ENCODE data around the gene S100Z. TPM values are rescaled to one million over a fixed set of nuclear protein-coding genes. Genes with fewer than 3 reads are reported as not detected.
A peak's percentile ranks its signal among the peaks of the same experiment; 100 is the strongest.
"Not testable (repeated sequence)": the region's sequence is repeated elsewhere in the genome, so short reads cannot be mapped to it uniquely, and the experiment has no call there.

Gene S100Z
- total RNA-seq, 1 donor from 2014 or later: not detected

DNA sequence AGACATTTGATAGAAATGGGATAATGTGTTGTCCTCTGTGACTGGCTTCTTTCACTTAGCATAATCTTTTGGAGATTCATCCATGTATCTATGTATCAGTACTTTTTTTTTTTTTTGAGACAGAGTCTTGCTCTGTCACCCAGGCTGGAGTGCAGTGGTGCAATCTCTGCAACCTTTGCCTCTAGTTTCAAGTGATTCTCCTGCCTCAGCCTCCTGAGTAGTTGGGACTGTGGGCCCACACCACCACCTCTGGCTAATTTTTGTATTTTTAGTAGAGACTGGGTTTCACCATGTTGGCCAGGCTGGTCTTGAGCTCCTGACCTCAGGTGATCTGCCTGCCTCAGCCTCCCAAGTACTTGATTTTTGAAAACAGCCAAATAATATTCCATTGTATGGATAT, 23.4 kb upstream of the S100Z start:
- DNase-seq (ENCODE audit: low read depth, low spot score): not testable (repeated sequence)

DNA sequence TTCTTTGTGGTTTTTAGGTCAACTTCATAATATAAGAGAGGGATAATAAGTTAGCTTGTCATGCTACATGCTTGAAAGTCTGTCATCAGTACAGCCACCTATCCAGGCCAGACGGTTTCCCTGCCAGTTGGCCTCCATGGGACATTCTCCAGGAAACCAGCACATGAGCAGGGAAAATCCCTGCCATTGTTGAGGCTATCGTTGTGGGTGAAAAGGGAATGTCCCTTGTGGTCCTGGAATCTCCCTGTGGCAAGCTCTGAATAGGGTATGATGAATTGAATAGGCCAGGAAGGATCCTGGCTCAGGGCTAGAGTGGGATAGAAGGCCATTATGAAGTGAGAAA, 18.7 kb upstream of the S100Z start:
- peak; percentile 78 for DNase-seq (ENCODE audit: low read depth, low spot score)

DNA sequence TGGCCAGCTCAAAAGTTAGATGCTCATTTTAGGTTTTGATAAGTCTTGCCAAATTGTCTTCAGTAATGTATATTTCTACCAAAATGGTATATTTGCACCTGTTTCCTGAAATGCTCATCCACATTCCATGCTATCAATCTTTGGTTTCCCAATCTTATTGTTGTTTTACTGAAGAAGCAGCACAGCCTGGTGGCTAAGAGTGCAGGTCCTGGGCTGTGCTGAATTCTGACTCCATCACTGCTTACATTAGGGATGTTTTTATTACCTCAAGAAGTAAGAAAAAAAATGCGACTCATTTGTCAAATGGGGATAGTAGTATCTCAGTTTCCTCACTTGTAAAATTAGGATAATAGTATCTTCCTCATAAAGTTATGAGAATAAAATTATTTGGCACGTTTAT, 13.6 kb upstream of the S100Z start:
- DNase-seq (ENCODE audit: low read depth, low spot score): no peak

DNA sequence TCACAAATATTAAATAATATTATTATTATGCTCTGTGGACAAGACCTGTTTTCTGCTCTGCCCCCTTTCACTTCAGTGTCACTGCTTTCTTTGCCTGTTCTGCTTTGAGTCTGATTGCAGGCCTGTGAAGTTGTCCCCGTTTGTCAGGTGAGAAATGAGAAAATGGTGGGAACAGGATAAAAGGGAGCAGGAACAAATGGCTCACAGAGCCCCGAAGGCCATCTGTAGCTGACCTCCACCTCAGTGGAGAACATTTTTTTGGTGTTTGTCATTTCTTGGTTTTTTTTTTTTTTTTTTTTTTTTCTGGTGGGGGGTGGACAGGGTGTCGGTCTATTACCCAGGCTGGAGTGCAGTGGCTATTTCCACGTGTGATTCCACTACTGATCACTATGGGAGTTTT, 13.2 kb upstream of the S100Z start:
- no peak for DNase-seq (ENCODE audit: low read depth, low spot score)

DNA sequence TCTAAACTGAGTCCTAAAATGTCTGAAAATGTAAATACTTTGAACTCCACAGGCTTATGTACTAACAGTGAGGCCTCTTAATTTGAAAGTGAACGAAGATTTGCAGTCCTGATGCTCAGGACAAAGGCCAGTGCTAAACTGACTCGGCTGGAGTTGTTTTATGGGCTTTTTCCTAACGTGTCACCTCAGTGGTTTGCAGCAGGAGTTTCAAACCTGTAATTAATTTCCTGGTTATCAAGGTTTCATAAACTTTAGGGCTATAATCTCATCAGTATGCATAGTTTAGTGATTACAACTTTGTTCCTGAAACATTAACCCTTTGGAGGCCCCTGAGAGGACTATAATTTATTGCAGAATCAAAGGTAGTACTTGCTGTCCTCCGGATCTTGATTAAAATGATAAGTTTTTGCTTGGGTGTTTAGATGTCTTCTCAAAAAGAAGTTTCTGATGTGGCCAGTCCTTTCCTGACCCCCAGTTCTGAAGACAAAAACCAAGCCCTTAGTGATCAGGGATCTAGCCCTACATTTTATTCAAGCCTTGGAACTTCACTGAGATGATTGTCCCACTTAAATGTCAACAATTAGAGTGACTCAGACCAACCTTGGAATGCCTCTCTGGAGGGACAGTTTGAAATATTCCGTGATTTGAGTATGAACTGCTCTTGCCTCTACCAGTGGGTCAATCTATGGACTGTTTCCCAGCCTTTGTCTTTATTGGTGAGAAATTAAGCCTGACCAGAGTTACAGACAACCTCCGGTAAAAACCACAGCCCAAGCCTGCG, 11.1 kb upstream of the S100Z start:
- DNase-seq (ENCODE audit: low read depth, low spot score): no peak

DNA sequence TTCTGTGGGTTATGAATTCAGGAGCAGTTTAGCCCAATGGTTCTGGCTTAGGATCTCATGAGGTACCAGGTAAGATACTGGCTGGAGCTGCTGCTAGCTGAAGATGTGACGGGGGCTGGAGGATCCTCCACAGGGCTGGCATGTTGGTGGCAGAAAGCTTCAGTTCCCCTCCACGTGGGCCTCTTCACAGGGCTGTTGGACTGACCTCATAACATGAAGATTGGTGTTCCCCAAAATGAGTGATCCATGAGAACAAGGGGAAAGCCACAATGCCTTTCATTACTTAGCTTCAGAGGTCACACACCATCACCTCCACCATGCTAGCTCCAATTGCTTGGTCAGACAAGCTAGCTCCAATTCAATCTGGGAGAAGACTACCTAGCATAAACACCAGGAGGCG, 8.5 kb upstream of the S100Z start:
- no peak for DNase-seq (ENCODE audit: low read depth, low spot score)

DNA sequence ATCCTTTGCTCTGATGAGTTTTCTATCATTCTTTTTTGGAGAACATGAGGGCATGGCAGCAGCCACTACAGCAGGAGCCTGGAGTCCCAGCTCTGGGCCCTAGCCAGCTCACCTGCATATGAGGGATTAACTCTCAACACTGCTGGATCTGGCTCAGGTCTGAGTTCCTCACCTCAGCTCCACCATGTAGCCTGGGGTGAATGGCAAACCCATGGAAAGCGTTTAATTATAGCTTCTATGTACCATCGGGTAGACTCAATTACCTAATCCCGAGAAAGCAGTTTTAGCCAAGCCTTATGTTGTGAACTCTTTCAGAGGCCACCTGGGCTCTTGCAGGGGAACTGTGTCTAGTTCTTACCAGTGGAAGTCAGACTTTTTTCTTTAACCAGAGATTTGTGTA, 3.9 kb upstream of the S100Z start:
- no peak for DNase-seq (ENCODE audit: low read depth, low spot score)

DNA sequence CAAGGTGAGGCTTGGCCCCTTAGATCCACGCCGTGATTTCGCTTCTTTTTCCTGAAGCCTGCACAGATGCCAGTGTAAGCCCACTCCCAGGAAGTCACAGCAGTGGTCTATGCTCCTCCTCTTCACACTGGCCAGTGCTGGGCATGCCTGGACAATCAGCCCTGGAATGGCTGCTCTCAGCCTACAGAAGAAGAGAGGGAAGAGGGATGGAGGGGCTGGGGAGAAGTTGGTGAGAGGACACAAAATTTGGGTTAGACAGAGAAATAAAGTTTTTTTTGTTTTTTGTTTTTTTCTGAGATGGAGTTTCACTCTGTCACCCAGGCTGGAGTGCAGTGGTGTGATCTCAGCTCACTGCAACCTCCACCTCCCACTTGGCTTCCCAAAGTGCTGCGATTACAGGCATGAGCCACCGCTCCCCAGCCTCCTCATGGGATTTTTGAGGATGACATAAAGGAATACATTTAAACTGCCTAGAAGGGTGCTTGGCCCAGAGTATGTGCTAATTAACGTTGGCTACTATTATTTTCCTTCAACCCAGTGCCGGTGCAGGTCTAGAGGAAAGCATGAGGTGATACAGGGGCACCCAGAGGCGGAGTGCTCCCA, 830 bp downstream of the S100Z start:
- no peak for DNase-seq (ENCODE audit: low read depth, low spot score)

DNA sequence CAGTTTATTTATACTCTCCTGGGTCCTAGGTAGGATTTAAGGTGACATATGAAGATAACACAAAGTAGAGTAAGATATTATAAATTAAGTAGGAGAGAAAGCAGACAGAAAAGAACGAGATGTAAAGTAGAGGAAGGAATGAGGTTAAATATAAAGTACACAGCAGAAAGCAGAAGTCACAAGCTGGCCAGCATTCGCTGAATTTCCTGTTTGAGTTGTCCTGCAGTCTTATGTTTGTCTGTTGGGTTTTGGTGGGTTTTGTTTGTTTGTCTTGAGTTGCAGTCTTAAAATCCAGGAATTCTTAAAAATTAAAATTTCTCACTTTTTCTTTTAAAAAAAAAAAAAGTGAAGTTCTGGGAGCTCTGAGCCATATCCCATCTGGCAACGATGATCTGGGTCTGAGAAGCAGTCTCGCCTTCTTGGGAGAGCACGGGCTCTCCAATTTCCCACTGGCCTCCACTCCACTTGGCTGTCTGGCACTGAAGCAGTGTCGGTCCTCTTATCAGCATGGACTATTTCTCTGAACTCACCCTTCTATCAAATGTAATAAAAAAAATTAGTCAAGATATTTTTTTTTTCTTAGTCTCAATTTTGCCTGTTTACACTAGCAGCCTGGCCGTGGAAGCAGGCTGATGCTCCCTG, 2.0 kb downstream of the S100Z start:
- DNase-seq (ENCODE audit: low read depth, low spot score): no peak

DNA sequence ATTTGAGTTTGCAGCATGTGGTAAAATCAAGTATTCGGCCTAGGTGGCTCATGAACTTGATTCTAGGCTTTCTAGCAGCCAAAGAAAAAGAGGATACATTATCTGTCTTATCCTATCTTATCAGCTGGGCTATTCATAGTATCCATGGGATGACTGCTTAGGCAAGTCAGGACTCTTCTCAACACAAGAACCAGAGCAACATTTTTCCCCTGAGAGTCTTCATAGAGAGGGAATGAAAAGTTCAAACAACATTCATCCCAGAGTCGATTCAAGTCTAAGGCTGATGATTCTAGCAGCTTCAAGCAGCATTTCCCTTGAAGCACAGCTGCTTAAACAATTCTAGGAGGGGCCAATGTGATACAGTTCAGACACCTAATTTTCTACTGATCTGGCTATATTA, 3.0 kb downstream of the S100Z start:
- no peak for DNase-seq (ENCODE audit: low read depth, low spot score)

DNA sequence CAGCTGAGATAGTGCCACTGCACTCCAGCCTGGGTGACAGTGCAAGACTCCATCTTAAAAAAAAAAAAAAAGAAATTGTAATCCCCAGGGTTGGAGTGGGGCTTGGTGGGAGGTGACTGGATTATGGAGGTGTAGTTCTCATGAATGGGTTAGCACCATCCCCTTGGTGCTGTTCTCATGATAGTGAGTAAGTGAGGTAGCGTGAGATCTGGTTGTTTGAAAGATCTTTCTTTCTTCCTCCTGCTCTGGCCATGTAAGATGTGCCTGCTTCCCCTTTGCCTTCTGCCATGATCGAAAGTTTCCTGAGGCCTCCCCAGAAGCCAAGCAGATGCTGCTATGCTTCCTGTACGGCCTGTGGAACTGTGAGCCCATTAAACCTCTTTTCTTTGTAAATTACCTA, 3.9 kb downstream of the S100Z start:
- not testable (repeated sequence) for DNase-seq (ENCODE audit: low read depth, low spot score)

DNA sequence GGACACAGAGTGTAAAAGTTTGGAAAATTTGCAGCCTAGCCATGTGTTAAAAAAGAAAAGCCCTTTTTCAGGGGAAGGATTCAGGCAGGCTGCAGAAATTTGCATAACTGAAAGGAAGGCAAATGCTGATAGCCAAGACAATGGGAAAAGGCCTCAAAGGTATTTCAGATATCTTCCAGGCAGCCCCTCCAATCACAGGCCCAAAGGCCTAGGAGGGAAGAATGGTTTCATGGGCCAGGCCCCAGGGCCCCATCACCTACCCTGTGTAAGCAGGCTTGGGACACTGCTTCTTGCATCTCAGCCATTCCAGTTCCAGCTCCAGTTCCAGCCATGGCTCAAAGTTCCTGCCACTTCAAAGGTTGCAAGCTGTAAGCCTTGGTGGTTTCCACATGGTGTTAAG, 4.8 kb downstream of the S100Z start:
- no peak for DNase-seq (ENCODE audit: low read depth, low spot score)

DNA sequence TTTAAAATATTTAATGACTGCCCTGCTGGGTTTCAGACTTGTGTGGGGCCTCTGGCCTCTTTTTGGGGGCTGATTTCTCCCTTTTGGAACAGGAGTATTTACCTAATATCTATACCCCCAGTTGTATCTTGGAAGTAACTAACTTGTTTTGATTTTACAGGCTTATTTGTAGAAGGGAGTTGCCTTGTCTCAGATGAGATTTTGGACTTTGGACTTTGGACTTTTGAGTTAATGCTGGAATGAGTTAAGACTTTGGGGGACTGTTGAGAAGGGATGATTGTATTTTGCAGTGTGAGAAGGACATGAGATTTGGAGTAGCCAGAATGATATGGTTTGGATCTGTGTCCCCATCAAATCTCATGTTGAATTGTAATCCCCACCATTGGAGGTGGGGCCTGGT, 5.7 kb downstream of the S100Z start:
- DNase-seq (ENCODE audit: low read depth, low spot score): not testable (repeated sequence)

DNA sequence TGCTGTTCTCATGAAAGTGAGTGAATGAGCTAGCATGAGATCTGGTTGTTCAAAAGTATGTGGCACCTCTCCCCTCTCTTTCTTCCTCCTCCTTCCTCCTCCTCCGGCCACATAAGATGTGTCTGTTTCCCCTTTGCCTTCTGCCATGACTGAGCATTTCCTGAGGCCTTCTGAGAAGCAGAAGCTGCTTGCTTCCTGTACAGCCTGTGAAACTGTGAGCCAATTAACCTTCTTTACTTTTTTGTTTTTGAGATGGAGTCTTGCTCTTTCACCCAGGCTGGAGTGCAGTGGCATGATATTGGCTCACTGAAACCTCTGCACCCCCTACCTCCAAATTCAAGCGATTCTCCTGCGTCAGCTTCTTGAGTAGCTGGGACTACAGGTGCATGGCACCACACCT, 6.1 kb downstream of the S100Z start:
- DNase-seq (ENCODE audit: low read depth, low spot score): peak; percentile 11

DNA sequence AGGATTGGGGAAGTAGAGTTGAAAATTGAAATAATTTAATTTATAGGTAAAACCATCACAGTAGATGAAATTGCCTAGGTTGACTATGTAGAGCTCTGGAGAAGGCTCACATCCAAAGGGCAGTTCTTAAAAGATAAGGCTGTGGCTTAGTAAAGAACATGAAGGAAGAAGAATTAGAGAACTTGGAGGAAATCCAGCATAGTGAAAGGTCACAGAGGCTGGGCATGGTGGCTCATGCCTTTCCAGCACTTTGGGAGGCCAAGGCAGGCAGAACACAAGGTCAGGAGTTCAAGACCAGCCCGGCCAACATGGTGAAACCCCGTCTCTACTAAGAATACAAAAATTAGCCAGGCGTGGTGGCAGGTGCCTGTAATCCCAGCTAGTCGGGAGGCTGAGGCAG, 7.0 kb downstream of the S100Z start:
- DNase-seq (ENCODE audit: low read depth, low spot score): not testable (repeated sequence)

DNA sequence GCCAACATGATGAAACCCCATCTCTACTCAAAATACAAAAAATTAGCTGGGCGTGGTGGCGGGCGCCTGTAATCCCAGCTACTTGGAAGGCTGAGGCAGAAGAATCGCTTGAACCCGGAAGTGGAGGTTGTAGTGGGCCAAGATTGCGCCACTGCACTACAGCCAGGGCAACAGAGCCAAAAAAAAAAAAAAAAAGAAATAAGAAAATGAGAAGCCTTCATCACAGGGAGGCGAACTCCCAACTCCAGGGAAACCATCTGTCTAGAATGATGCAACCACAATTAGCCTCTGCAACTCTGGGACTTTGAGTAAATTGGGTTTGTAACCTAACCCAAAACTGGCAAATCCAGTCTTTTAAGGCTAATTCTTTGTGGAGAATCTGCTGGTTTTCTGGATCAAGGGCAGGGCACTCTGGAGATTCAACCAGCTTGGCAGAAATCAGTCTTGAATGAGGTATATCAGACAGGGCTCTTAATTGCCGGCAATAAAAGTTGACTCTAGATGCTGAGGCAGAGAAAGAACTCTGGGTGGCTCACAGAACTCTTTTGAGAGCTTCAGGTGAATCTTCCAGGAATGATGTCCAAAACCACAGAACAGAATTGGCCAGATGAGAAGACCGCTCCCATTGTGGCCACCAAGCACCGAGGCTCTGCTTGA, 9.9 kb downstream of the S100Z start:
- no peak for DNase-seq (ENCODE audit: low read depth, low spot score)

DNA sequence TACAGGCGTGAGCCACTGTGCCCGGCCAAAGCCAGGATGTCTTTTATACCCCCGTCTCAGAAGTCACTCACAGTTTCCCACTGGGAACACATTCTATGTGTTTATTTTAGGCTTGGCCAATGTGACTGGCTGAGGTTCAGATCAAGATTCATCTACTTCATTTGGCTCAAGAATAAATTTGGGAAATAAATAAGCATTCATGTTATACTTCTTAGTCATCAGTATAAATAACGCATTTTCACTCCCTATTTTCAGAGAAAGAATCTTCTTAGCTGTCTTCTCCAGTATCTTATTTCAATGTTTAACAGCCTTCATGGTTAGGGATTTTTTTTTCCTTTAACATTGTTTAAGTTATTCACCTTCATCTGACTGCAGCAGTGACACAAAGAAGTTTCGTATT, 11.8 kb downstream of the S100Z start:
- no peak for DNase-seq (ENCODE audit: low read depth, low spot score)

DNA sequence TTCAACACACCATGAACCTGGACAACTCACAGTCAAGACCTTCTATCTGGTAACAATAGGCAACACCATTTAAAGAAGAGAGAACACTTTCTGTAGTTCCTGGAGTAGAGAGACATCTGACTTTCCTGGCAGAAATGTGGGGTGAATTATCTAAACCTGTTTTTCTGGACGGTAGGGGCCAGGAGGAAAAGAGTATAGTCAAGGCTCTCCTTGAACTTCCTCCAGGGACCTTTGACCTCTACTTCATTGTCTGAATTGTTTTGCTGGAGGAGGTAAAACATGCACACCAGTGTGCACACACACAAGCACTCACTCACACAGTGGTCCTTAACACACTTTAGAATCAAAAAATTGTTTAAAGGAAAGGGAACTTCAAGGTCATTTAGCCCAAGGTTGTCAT, 13.2 kb downstream of the S100Z start:
- no peak for DNase-seq (ENCODE audit: low read depth, low spot score)

DNA sequence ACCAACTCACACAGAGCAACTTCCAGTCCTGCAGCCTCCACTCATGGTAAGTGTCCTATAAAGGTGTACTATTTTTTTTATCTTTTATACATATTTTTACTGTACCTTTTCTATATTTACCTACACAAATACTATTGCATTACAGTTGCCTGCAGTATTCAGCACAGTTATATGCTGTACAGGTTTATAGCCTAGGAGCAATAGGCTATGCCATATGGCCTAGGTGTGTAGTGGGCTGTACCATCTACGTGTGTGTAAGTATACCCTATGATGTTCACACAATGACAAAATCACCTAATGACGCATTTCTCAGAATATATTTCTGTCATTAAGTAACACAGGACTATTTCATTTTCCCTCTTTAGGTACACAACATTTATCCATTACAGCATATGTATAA, 16.7 kb downstream of the S100Z start:
- DNase-seq (ENCODE audit: low read depth, low spot score): no peak

DNA sequence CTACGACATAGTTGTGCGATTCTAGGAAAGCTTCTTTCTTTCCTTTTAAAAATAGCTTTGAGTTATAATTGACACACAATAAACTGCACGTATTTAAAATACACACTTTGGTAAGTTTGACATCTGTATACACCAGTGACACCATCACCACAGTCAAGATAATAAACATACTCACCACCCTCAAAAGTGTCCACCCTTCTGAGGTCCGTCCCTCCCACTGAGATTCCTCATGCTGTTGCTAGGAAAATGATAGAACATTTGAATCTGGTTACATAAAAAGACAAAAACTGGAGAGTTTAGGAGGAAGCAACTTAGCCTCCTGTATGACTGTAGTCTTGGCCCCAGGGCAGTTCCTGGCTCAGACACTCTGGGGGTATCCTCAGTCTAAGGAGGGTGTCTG, 17.2 kb downstream of the S100Z start:
- no peak for DNase-seq (ENCODE audit: low read depth, low spot score)

DNA sequence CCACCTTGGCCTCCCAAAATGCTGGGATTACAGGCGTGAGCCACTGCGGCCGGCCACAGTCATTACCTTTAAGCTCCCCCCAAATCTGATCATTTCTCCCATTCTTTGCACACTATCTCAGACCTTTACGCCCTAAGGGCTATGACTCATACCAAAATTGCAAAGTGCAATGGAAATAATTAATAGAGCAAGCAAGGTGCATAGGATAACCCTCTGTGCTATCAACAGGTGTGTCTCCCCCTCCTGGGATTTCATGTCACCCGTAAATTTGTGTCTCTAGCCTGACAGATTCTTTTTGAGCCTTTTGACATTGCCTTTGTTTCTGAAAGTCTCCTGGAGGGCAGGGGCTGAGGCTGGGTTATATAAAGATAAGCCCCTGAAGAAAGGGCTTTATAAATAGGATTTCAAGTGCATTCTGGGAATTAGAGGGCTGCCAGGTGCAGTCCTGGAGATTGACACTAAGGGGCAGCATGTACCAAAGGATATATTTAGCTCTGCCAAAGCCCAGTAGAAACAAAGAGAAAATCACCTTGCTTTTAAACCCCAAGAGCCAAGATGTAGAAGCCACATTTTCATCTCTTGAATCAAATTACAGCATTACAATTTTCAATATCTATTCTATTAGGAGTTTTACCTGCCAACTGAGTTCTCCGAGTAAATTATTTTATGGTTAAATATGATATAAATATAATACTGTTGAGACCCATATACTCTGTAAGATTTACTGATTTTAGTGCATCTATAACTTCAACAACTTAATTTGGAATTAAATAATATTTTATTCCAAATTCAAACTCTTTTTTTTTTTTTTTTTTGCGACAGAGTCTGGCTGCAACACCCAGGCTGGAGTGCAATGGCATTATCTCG, 18.2 kb downstream of the S100Z start:
- peak; percentile 36 for DNase-seq (ENCODE audit: low read depth, low spot score)

DNA sequence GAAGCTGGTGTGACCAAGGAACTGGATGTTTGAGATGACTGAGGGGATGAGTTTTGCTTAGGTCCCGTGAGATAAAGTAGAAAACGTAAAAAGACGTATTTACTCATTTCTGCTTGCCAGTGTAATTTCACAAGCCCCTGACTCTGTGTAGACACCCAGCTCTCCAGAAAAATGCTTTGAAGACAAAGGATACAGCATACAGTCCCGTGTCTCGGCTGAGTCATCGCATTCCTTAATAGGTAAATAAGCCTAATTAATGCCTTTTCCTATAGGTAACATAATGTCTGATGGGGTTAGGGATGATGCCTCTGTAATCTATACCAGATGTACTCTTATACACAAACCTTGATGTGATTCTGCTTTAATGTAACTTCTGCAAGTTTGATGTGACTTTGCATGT, 20.2 kb downstream of the S100Z start:
- DNase-seq (ENCODE audit: low read depth, low spot score): no peak

Measured in pulmonary artery endothelial cell (primary cell).